ENCODE results near the gene LRRC1. TPM values are rescaled to one million over a fixed set of nuclear protein-coding genes. Genes with fewer than 3 reads are reported as not detected.

LRRC1 gene
- total RNA-seq, 1 donor from 2014 or later, result 7.5 TPM

DNA sequence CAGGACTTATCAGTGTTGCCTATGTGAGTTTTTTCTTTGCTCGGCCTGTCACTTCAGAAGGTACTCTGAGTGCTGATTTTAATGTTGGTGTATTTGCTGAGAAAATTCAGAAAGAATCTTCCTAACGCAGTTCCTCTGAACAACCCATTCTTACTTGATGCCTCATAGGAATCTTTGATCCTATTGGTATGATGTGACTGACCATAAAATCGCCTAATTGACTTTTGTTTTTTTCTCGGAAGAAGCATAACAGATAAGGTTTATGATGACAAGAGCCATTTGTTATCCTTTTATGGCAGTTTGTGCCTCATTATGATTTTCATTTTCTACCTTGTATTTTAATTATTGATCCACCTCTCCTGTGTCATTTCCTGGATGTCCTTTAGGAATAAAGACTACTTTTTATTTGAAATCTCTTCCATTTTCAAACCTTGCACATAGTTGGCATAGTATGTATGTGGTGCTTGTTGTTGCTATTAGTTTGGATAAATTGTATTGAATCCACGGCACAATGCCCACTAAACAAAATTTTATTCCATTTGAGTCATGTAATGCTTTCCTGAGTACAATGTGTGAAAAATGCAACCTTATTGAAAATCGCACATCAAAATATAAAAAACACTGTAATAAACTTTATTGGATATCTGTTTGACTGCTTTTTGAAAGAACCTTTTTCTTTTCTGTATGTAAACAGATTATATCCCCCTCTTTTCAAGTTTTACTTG, 37.3 kb downstream of the LRRC1 start:
- Mint-ChIP-seq H3K27me3 (ENCODE audit: unreplicated experiment) (no peaks in the 10 kb centered on the region), H3K9me3 (ENCODE audit: unreplicated experiment) (no peaks in the 10 kb centered on the region), H3K4me3 (ENCODE audit: unreplicated experiment) (no peak overlapping the region), H3K27ac (ENCODE audit: unreplicated experiment) (no peak overlapping the region), H3K4me1 (ENCODE audit: unreplicated experiment) (peaks cover 11% of the 10 kb centered on the region), H3K36me3 (ENCODE audit: low read depth, unreplicated experiment) (no peaks in the 10 kb centered on the region)
- TF ChIP-seq, protein P1, sequence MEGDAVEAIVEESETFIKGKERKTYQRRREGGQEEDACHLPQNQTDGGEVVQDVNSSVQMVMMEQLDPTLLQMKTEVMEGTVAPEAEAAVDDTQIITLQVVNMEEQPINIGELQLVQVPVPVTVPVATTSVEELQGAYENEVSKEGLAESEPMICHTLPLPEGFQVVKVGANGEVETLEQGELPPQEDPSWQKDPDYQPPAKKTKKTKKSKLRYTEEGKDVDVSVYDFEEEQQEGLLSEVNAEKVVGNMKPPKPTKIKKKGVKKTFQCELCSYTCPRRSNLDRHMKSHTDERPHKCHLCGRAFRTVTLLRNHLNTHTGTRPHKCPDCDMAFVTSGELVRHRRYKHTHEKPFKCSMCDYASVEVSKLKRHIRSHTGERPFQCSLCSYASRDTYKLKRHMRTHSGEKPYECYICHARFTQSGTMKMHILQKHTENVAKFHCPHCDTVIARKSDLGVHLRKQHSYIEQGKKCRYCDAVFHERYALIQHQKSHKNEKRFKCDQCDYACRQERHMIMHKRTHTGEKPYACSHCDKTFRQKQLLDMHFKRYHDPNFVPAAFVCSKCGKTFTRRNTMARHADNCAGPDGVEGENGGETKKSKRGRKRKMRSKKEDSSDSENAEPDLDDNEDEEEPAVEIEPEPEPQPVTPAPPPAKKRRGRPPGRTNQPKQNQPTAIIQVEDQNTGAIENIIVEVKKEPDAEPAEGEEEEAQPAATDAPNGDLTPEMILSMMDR (IDR thresholded peaks at IDR 0.05; ENCODE audit: unreplicated experiment), result no peak
- DNase-seq (ENCODE audit: low spot score), result no peak

- no peak for DNase-seq (ENCODE audit: low spot score)
- H3K9me3 Mint-ChIP-seq (ENCODE audit: unreplicated experiment), result no peaks in the 10 kb centered on the region
- TF ChIP-seq, protein P1 (IDR thresholded peaks at IDR 0.05; ENCODE audit: unreplicated experiment), result no peak
- H3K27me3 Mint-ChIP-seq (ENCODE audit: unreplicated experiment), result no peaks in the 10 kb centered on the region
- no peaks in the 10 kb centered on the region for H3K36me3 Mint-ChIP-seq (ENCODE audit: low read depth, unreplicated experiment)
- H3K4me3 Mint-ChIP-seq (ENCODE audit: unreplicated experiment), result no peak overlapping the region
- H3K27ac Mint-ChIP-seq (ENCODE audit: unreplicated experiment), result no peak overlapping the region
- H3K4me1 Mint-ChIP-seq (ENCODE audit: unreplicated experiment), result peaks cover 9% of the 10 kb centered on the region
Measured at GRCh38 chr6:53833155-53833554, 38.4 kb downstream of the LRRC1 start.

GRCh38 chr6:53834132-53834531, 39.3 kb downstream of the LRRC1 start:
- no peak overlapping the region for H3K27ac Mint-ChIP-seq (ENCODE audit: unreplicated experiment)
- H3K27me3 Mint-ChIP-seq (ENCODE audit: unreplicated experiment), result no peaks in the 10 kb centered on the region
- peaks cover 11% of the 10 kb centered on the region for H3K4me1 Mint-ChIP-seq (ENCODE audit: unreplicated experiment)
- no peak for DNase-seq (ENCODE audit: low spot score)
- no peak overlapping the region for H3K4me3 Mint-ChIP-seq (ENCODE audit: unreplicated experiment)
- no peaks in the 10 kb centered on the region for H3K9me3 Mint-ChIP-seq (ENCODE audit: unreplicated experiment)
- H3K36me3 Mint-ChIP-seq (ENCODE audit: low read depth, unreplicated experiment), result no peaks in the 10 kb centered on the region
- TF ChIP-seq, protein P1 (IDR thresholded peaks at IDR 0.05; ENCODE audit: unreplicated experiment), result no peak

- peaks cover 5% of the 10 kb centered on the region for H3K4me1 Mint-ChIP-seq (ENCODE audit: unreplicated experiment)
Measured at GRCh38 chr6:53837865-53838769, 43.3 kb downstream of the LRRC1 start.

More at GRCh38 chr6:53837865-53838769, 43.3 kb downstream of the LRRC1 start:
- Mint-ChIP-seq H3K9me3 (ENCODE audit: unreplicated experiment) (no peaks in the 10 kb centered on the region), H3K4me3 (ENCODE audit: unreplicated experiment) (no peak overlapping the region), H3K27me3 (ENCODE audit: unreplicated experiment) (peaks cover 2% of the 10 kb centered on the region), H3K36me3 (ENCODE audit: low read depth, unreplicated experiment) (no peaks in the 10 kb centered on the region), H3K27ac (ENCODE audit: unreplicated experiment) (no peak overlapping the region)
- no peak for DNase-seq (ENCODE audit: low spot score)
- TF ChIP-seq, protein P1 (IDR thresholded peaks at IDR 0.05; ENCODE audit: unreplicated experiment), result no peak
